GM19238 (cell line): ENCODE data around the gene NTRK3.

Source experiments
- DNase-seq: peaks from one replicate; pipeline ENCODE4 v3.0.0; 2011; ENCODE audit warnings: low spot score; ENCODE audit not compliant: insufficient read length

NTRK3 gene

DNA sequence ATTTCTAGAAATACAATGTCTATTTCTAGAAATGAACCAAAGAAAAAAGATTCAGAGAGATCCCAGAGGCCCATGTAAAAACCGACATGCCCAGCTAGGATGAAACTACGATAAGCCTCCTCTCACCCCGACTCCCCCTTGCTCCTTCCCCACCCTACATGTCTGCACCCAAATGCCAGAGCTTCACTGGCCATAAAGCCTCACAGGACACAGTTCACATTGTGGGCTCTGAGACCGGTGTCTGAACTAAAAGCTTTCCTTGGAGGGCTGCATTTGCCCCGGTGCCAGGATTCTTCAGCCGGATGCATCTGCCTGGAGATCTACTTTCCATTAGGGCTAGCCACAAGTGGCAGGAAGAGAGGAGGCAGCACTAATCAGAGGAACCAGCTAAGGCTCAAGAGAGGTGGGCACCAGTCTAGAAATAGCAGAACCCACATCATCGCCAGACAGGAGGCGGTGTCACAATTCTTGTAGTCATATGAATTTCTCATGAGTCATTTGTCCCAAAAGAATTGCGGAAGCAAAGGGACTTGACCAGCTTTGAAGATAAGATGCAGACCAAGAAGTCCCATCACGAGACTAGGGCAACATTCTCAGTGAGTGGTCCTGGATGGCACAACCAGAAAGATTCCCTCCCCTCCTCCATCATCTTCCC, 353.6 kb downstream of the NTRK3 start:
- DNase-seq = no peak

GRCh38 chr15:87901926-87902690, 354.4 kb downstream of the NTRK3 start:
- no peak for DNase-seq

GRCh38 chr15:87901008-87901407, 355.5 kb downstream of the NTRK3 start:
- no peak for DNase-seq

DNA sequence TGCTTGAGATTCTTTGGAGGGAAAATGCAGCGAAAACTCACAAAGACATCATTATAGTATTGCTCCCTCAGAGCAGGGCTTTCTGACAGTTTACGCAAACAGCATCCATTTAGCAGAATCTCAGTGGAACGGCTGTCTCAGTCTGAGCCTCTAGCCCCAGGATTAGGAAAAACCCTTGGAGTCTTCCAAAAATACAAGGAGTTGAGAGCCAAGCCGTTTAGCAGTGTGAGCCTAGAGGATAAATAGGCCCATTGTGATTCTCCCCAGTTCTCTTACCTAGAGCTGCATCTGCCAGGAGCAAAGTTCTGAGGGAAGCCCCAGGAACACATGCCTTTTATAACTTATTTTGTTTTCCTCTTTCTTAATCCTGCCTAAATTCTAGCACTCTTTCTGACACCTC, 359.6 kb downstream of the NTRK3 start:
- no peak for DNase-seq

DNA sequence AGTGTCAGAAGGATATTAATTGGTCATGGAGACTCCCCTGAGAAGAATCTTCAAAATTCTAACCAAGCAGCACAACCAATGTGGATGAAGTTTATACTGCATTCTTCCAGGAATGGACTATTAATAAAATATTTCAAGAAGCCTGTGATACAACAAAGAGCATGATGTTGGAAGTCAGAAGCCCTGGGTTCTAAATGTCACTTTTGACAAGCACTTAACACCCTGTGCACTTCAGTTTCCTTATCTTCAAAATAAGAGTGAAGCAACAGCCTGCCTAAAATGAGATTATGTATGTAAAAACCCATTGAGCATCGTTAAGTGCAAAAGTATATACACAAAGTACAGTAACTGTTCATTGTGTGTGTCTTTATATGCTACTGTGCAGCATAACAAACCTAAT, 369.4 kb downstream of the NTRK3 start:
- DNase-seq = no peak

GRCh38 chr15:87881026-87881425, 375.5 kb downstream of the NTRK3 start:
- DNase-seq = no peak

DNA sequence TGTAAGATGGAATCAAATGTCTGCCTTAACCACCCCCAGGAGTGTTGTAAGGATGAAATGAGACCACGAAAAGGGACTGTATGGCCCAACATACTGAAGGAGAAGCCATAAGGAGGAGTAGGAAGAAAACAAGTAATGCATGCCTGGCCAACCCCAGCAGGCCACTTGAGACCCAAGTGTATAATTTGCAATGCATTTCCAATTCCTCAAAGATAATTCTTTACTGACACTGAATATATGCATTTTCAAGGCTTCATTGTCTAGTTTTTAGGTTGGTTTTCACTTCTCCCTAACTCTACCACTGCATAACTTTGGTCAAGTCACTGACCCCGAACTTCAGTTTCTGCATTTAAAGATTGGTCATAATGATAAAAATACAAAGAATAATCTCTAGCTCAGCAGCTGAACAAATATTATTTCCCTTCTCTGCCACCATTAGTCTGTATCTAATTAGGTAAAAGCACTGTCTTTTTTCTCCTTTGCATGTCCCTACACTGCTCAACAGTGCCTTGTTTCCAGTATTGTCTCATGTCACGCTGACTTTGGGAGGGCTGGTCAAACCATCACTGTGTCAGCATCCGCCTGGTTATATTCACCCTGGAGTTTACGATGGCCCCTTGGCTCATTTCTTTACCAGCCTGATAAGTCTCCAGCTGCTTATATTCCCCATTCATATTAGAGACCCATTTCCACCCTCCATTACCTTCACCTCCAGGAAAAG, 378.6 kb downstream of the NTRK3 start:
- no peak for DNase-seq

- DNase-seq = no peak
Measured at GRCh38 chr15:87877114-87877810, 379.3 kb downstream of the NTRK3 start.

DNA sequence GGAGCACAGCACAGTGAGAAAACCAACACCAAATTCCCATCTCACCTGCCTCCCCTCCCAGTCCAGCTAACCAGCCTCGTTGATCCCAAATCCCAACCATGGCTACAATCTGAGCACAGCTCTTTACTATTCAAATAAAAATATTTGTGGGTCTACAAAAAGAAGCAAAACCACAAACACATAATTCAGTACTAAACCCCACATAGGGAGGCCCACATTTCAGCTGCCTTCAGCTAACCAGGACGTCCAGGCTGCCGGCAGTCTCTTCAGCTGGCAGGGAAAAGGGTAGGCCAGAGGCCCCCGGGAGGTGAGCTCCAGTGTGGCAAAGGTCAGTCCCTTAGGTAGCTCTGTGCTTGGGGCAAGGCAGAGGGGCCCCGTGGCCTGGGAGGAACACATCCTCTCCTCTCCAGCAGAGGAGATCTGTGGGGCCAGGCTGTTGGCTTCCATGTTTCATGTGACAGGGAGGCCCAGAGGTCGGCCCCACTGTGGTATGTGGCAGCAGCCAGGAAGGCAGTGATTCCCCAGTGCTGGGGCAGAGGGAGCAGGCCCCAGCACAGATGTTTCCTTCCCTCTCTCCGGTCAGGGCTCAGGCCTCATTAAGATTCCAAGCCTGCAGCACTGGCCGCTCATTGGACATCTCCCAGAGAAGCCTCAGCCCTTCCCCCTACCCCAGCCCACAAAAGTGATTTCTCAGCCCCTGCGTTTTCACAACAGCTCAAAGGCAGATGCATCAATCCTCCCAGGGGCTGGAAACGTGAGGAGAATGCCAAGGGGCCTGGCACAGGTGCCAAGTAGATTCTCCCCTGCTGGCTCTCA, 381.4 kb downstream of the NTRK3 start:
- DNase-seq = no peak

DNA sequence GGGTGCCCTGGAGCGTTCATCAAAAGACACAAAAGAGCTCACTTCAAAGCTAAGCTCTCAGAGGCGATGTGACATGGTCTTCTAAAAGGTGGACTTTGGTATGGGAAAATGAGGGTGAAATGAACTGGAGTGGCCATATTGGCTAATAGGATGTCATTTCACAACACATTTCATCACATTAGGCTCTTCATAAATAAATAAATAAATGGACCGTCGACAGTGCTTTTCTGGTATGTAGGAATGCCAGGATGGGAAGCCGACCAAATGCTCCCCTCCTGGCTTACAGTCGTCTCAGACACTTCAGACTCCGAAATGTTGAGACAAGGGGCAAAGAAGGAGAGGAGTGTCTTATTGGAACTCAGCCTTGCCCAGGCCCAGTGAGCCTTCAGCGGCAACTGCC, 383.0 kb downstream of the NTRK3 start:
- DNase-seq = no peak

DNA sequence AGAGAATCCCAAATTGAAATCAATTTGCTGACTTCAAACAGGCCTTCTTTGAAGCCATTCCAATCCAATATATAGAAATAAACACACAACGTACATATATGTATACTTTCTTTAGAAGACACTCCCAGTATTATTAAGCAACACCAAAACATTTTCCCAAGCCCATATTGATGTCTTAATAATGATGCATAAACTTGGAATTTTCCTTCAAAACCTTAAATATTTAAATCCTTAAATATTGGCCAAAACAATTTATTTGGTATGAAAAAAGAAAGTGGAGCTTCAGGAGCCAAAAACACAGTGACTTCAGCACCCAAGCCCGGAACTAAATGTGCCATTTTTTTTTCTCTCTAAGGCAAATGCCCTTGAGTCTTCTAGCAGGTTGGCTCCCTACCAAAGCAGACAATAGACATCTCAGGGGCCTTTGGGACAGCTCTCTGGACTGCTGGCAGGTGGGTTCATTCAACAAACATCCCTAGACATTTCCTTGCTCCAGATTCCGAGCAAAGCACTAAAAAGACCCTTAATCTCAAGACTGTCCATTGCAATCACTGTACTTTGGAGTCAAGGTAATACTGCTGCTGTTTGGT, 384.7 kb downstream of the NTRK3 start:
- no peak for DNase-seq

DNA sequence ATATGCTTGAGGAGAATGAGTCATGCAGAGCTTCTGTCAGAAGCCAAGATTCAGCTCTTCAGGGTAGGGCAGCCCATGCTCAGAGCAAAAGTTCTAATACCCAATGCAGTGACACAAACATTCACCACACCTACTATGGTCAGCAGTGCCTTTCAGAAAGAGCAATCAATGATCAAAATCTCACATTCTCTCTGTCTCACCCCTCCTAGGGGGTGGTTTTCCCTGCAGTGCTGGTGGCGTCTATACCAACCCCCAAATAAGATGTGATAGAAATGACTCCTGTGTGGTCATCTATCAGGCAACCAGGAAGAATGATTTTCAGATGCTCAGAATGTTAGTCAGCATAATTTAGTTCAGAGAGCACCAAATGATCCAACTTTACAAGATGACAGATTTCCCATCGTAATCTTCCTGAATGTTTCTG, 385.3 kb downstream of the NTRK3 start:
- no peak for DNase-seq

- DNase-seq = no peak
Measured at GRCh38 chr15:87866961-87867360, 389.6 kb downstream of the NTRK3 start.

- DNase-seq = no peak
Measured at GRCh38 chr15:87863152-87863551, 393.4 kb downstream of the NTRK3 start.

GRCh38 chr15:87860743-87861142, 395.8 kb downstream of the NTRK3 start:
- DNase-seq = no peak

DNA sequence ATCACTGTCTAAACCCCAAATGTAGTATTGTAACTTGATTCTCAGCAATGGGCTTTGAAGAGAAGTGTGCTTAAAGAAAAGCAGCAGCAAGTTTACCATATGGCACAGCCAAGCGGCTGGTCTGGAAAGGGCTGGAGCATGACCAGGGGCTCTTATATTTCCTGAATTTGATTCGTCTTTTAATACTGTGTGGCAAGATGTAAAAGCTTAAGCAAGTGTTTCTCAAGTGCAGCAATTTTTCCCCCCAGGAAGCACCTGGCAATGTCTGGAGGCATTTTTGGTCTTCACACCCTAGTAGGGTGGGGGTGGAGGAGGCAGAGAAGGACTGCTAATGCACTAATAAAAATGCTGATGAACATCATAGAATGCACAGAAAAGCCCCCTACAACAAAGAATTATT, 397.9 kb downstream of the NTRK3 start:
- no peak for DNase-seq

- DNase-seq = no peak
Measured at GRCh38 chr15:87851497-87851896, 405.0 kb downstream of the NTRK3 start.

GRCh38 chr15:87850916-87851315, 405.6 kb downstream of the NTRK3 start:
- DNase-seq = no peak

DNA sequence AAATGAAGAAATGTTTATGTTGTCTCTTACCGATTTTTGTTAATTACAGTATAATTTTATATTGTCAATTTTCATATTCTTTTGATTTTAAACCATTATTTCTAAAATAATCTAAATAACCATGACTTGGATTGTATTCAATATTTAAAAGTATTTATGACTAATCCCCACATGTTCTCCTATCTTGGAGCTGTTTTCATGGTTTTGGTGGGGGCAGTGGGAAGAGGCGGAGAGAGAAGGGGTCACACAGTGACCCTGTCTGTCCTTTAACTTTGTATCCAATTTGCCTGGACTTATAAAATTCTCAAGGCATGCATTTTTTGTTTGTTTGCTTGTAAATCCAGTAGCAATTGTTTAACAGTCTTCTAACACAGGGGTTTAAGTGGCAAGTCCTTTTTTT, 407.4 kb downstream of the NTRK3 start:
- no peak for DNase-seq

- DNase-seq = no peak
Measured at GRCh38 chr15:87848012-87848411, 408.5 kb downstream of the NTRK3 start.

GRCh38 chr15:87846746-87847145, 409.8 kb downstream of the NTRK3 start:
- DNase-seq = no peak
